Neural crest cell (in vitro differentiated cells): ENCODE data around the gene SNED1. TPM values are rescaled to one million over a fixed set of nuclear protein-coding genes. Genes with fewer than 3 reads are reported as not detected.
"Not testable (repeated sequence)": the region's sequence is repeated elsewhere in the genome, so short reads cannot be mapped to it uniquely, and the experiment has no call there.

Experiments
- DNase-seq: peaks from one replicate; pipeline ENCODE4 v3.0.0; 2021; ENCODE audit warnings: low read depth, mixed read lengths, low spot score
- H3K27ac Mint-ChIP-seq: one replicate; pipeline ENCODE4 v1.8.0; 2021; ENCODE audit warnings: mild to moderate bottlenecking, mixed read lengths; ENCODE audit not compliant: unreplicated experiment
- H3K27me3 Mint-ChIP-seq: 2 replicates; pipeline ENCODE4 v1.8.0; 2021; ENCODE audit warnings: low read depth, mild to moderate bottlenecking, mixed read lengths
- H3K36me3 Mint-ChIP-seq: 2 replicates; pipeline ENCODE4 v1.8.0; 2021; ENCODE audit warnings: low read depth, mild to moderate bottlenecking, mixed read lengths
- H3K4me1 Mint-ChIP-seq: 2 replicates; pipeline ENCODE4 v1.8.0; 2021; ENCODE audit warnings: mixed read lengths
- H3K4me3 Mint-ChIP-seq: one replicate; pipeline ENCODE4 v1.8.0; 2021; ENCODE audit warnings: mild to moderate bottlenecking, mixed read lengths
- H3K9me3 Mint-ChIP-seq: 2 replicates; pipeline ENCODE4 v1.8.0; 2021; ENCODE audit warnings: mixed read lengths
- CTCF ChIP-seq: fragments of 200-600 bp; sonication (generic); conservative IDR thresholded peaks from 2 replicates; pipeline ENCODE4 v1.5.0; 2021; ENCODE audit warnings: antibody characterized with exemption, mild to moderate bottlenecking
- total RNA-seq: library from RNA; stranded (reverse); gene quantifications from 2 replicates; pipeline ENCODE4 v1.2.1, GENCODE V29; 2021

Gene SNED1
- total RNA-seq, 1 donor from 2014 or later = 0.30 TPM

- H3K9me3 Mint-ChIP-seq = no peaks in the 10 kb centered on the region
- no peak for DNase-seq
- H3K36me3 Mint-ChIP-seq = peaks cover 7% of the 10 kb centered on the region
- no peaks in the 10 kb centered on the region for H3K27me3 Mint-ChIP-seq
- H3K4me3 Mint-ChIP-seq = no peak overlapping the region
- H3K27ac Mint-ChIP-seq = no peak overlapping the region
- TF ChIP-seq CTCF = no peak
- H3K4me1 Mint-ChIP-seq = peaks cover 6% of the 10 kb centered on the region
These were observed 97.3 kb downstream of the SNED1 start for GRCh38 chr2:241095594-241096290.

GRCh38 chr2:241096979-241097378 lies 98.6 kb downstream of the SNED1 start:
- Mint-ChIP-seq H3K27me3 (no peaks in the 10 kb centered on the region), H3K4me1 (peaks cover 15% of the 10 kb centered on the region), H3K27ac (no peak overlapping the region), H3K9me3 (no peaks in the 10 kb centered on the region), H3K4me3 (no peak overlapping the region), H3K36me3 (peaks cover 7% of the 10 kb centered on the region)
- TF ChIP-seq CTCF = no peak
- no peak for DNase-seq

- DNase-seq = no peak
- H3K4me3 Mint-ChIP-seq = peak overlapping the region; percentile 54
- no peak overlapping the region for H3K27ac Mint-ChIP-seq
- H3K4me1 Mint-ChIP-seq = peaks cover 24% of the 10 kb centered on the region
- no peaks in the 10 kb centered on the region for H3K27me3 Mint-ChIP-seq
- no peaks in the 10 kb centered on the region for H3K9me3 Mint-ChIP-seq
- TF ChIP-seq CTCF = no peak
- peaks cover 7% of the 10 kb centered on the region for H3K36me3 Mint-ChIP-seq
These were observed 100.8 kb downstream of the SNED1 start for GRCh38 chr2:241099246-241099645.

GRCh38 chr2:241102239-241102803 lies 103.9 kb downstream of the SNED1 start, which contains the start of gene MTERF4:
Gene MTERF4, minus strand, starts transcription at chr2:241102287. Its CDS starts 14 bp downstream, at chr2:241102273.
- Mint-ChIP-seq H3K4me3 (peak within 1 kb of the TSS; percentile 99), H3K4me1 (peaks cover 24% of the 10 kb centered on the region)

GRCh38 chr2:241103176-241103595 lies 104.8 kb downstream of the SNED1 start:
- H3K27me3 Mint-ChIP-seq = no peaks in the 10 kb centered on the region
- no peaks in the 10 kb centered on the region for H3K9me3 Mint-ChIP-seq
- no peak for DNase-seq
- H3K4me1 Mint-ChIP-seq = peaks cover 24% of the 10 kb centered on the region
- peaks cover 3% of the 10 kb centered on the region for H3K36me3 Mint-ChIP-seq
- H3K4me3 Mint-ChIP-seq = peak overlapping the region; percentile 99
- no peak for TF ChIP-seq CTCF
- peak overlapping the region; percentile 98 for H3K27ac Mint-ChIP-seq

More at GRCh38 chr2:241102239-241102803, 103.9 kb downstream of the SNED1 start, which contains the start of gene MTERF4:
- H3K36me3 Mint-ChIP-seq = peaks cover 3% of the 10 kb centered on the region
- no peaks in the 10 kb centered on the region for H3K9me3 Mint-ChIP-seq
- no peak for TF ChIP-seq CTCF
- no peaks in the 10 kb centered on the region for H3K27me3 Mint-ChIP-seq
- peak; percentile 76 for DNase-seq
- H3K27ac Mint-ChIP-seq = peak within 1 kb of the TSS; percentile 98

- not testable (repeated sequence) for H3K27ac Mint-ChIP-seq, DNase-seq, H3K36me3 Mint-ChIP-seq, H3K27me3 Mint-ChIP-seq, H3K9me3 Mint-ChIP-seq
- peaks cover 23% of the 10 kb centered on the region for H3K4me1 Mint-ChIP-seq
- H3K4me3 Mint-ChIP-seq = peak overlapping the region; percentile 51
These were observed 106.2 kb downstream of the SNED1 start for GRCh38 chr2:241104611-241105010.
